Ovary (tissue), 3 donors: ENCODE measurements around the gene SEC23IP.

Experiments
- EP300 ChIP-seq: sonication (generic); formaldehyde crosslinking; IDR thresholded peaks from one replicate; pipeline ENCODE4 v1.6.1; 2017; ENCODE audit warnings: antibody characterized with exemption
- TF ChIP-seq, protein P1 (sequence below), 3 donors: fragments of 450-650 bp in 2 of 3; fragments of 200-600 bp in 1 of 3; IDR thresholded peaks; one replicate each; pipeline versions ENCODE4 v1.5.1 to v1.8.0; 2016 to 2022; ENCODE audit warnings: antibody characterized with exemption in 3 of 3, mild to moderate bottlenecking in 1 of 3
- donor health status: DM: no; HTN: no; CAD: no.

DNA sequence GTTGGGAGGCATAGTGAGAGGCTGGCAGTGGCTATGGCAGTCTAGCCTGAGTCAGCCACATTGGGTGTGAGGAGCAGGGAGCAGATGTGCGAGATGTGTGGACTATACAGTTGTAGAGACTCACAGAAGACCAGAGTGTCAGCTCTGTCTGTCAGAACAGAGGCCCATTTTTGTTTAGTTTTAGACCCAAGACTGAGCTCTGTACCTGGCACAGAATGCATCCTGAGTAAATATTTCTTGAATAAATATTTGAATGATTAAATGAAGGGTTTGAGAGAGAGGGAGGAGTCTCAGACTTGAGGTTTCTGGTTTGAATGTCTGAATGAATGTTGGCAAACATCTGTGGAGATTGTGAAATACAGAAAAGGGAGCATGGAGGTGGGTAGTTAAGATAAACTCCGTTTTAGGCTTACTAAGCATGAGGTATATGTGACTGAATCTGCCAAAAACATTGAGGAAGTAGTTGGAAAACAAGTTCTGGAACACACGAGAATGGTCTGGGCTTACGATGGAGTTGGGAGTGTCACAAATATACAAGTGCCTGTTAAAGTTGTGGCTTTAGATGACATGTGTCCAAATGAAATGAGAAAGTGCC, 3.6 kb downstream of the SEC23IP start:
- TF ChIP-seq EP300: no peak
- TF ChIP-seq, protein P1, sequence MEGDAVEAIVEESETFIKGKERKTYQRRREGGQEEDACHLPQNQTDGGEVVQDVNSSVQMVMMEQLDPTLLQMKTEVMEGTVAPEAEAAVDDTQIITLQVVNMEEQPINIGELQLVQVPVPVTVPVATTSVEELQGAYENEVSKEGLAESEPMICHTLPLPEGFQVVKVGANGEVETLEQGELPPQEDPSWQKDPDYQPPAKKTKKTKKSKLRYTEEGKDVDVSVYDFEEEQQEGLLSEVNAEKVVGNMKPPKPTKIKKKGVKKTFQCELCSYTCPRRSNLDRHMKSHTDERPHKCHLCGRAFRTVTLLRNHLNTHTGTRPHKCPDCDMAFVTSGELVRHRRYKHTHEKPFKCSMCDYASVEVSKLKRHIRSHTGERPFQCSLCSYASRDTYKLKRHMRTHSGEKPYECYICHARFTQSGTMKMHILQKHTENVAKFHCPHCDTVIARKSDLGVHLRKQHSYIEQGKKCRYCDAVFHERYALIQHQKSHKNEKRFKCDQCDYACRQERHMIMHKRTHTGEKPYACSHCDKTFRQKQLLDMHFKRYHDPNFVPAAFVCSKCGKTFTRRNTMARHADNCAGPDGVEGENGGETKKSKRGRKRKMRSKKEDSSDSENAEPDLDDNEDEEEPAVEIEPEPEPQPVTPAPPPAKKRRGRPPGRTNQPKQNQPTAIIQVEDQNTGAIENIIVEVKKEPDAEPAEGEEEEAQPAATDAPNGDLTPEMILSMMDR (IDR thresholded peaks at IDR 0.05): no peak
